GM23338 (cell line): Measurements from ENCODE around the gene IL9. TPM values are rescaled to one million over a fixed set of nuclear protein-coding genes. Genes with fewer than 3 reads are reported as not detected.

Experiments
- ATAC-seq: fragments of 200-7000 bp; cut with Tn5 transposase; 3 replicates; pipeline ENCODE4 v1.9.1; 2020
- DNase-seq: peaks from one replicate; pipeline ENCODE4 v3.0.0-alpha.2; 2015; ENCODE audit warnings: low spot score
- H2AFZ ChIP-seq: fragments of 200-600 bp; sonication (generic); 2 replicates; pipeline ENCODE4 v1.8.0; 2016; ENCODE audit warnings: antibody characterized with exemption, mild to moderate bottlenecking, moderate library complexity
- H3F3A ChIP-seq: fragments of 200-600 bp; sonication (generic); replicated peaks from 2 replicates; pipeline ENCODE4 v1.8.0; 2017; ENCODE audit warnings: antibody characterized with exemption, mixed run types, low read depth
- H3K27ac ChIP-seq: fragments of 200-600 bp; sonication (generic); 2 replicates; pipeline ENCODE4 v1.6.1; 2016; ENCODE audit warnings: low read depth
- H3K27me3 ChIP-seq: fragments of 200-600 bp; sonication (generic); 2 replicates; pipeline ENCODE4 v1.8.0; 2016; ENCODE audit warnings: mild to moderate bottlenecking, mixed run types, moderate library complexity; ENCODE audit not compliant: insufficient read depth
- H3K36me3 ChIP-seq: fragments of 200-600 bp; sonication (generic); 2 replicates; pipeline ENCODE4 v1.8.0; 2016; ENCODE audit warnings: mild to moderate bottlenecking; ENCODE audit not compliant: insufficient read depth
- H3K4me1 ChIP-seq: fragments of 200-600 bp; sonication (generic); 2 replicates; pipeline ENCODE4 v1.8.0; 2016; ENCODE audit warnings: mild to moderate bottlenecking, moderate library complexity; ENCODE audit not compliant: insufficient read depth
- H3K4me2 ChIP-seq: fragments of 200-600 bp; sonication (generic); 2 replicates; pipeline ENCODE4 v1.7.1; 2017; ENCODE audit warnings: mixed run types
- H3K4me3 ChIP-seq: fragments of 200-600 bp; sonication (generic); 2 replicates; pipeline ENCODE4 v1.6.1; 2016; ENCODE audit warnings: mixed run types
- H3K79me2 ChIP-seq: fragments of 200-600 bp; sonication (generic); replicated peaks from 2 replicates; pipeline ENCODE4 v1.8.0; 2017; ENCODE audit warnings: mild to moderate bottlenecking; ENCODE audit not compliant: insufficient read depth
- H3K9me2 ChIP-seq: fragments of 200-600 bp; sonication (generic); 2 replicates; pipeline ENCODE4 v1.8.0; 2017; ENCODE audit not compliant: insufficient read depth
- H4K20me1 ChIP-seq: fragments of 200-600 bp; sonication (generic); replicated peaks from 2 replicates; pipeline ENCODE4 v1.8.0; 2017; ENCODE audit warnings: mild to moderate bottlenecking; ENCODE audit not compliant: insufficient read depth
- H3K27ac Mint-ChIP-seq: 2 replicates; pipeline ENCODE4 v1.8.0; 2020; ENCODE audit warnings: inconsistent platforms, mild to moderate bottlenecking, moderate library complexity, mixed read lengths
- H3K27me3 Mint-ChIP-seq: 3 replicates; pipeline ENCODE4 v1.8.0; 2022; ENCODE audit warnings: low read depth, mild to moderate bottlenecking, moderate library complexity, mixed read lengths, inconsistent platforms; ENCODE audit not compliant: insufficient read depth, poor library complexity
- H3K36me3 Mint-ChIP-seq: 3 replicates; pipeline ENCODE4 v1.8.0; 2021; ENCODE audit warnings: low read depth, mild to moderate bottlenecking, inconsistent platforms, moderate library complexity, mixed read lengths
- H3K4me1 Mint-ChIP-seq: 3 replicates; pipeline ENCODE4 v1.8.0; 2020; ENCODE audit warnings: mild to moderate bottlenecking, inconsistent platforms, mixed read lengths
- H3K4me3 Mint-ChIP-seq: 3 replicates; pipeline ENCODE4 v1.8.0; 2021; ENCODE audit warnings: moderate library complexity, mild to moderate bottlenecking, inconsistent platforms, mixed read lengths
- H3K9me3 Mint-ChIP-seq: 3 replicates; pipeline ENCODE4 v1.8.0; 2020; ENCODE audit warnings: moderate library complexity, mild to moderate bottlenecking, inconsistent platforms, mixed read lengths
- ETS1 ChIP-seq: IDR thresholded peaks from 2 replicates; pipeline ENCODE4 v1.6.1; 2016; ENCODE audit warnings: antibody characterized with exemption
- EZH2 ChIP-seq: fragments of 200-600 bp; sonication (generic); IDR thresholded peaks from one replicate; pipeline ENCODE4 v1.8.0; 2017; ENCODE audit warnings: antibody characterized with exemption, mild to moderate bottlenecking, low read depth; ENCODE audit not compliant: unreplicated experiment
- EZH2phosphoT487 ChIP-seq: fragments of 200-600 bp; sonication (generic); IDR thresholded peaks from one replicate; pipeline ENCODE4 v1.8.1; 2018; ENCODE audit warnings: antibody characterized with exemption; ENCODE audit not compliant: unreplicated experiment
- JUNB ChIP-seq: IDR thresholded peaks from one replicate; pipeline ENCODE4 v1.6.1; 2016; ENCODE audit warnings: antibody characterized with exemption; ENCODE audit not compliant: unreplicated experiment
- NANOG ChIP-seq: IDR thresholded peaks from 2 replicates; pipeline ENCODE4 v1.6.1; 2016; ENCODE audit warnings: antibody characterized with exemption, borderline replicate concordance
- POLR2AphosphoS5 ChIP-seq: IDR thresholded peaks from 2 replicates; pipeline ENCODE4 v1.6.1; 2016; ENCODE audit warnings: antibody characterized with exemption, low read depth
- REST ChIP-seq: IDR thresholded peaks from one replicate; pipeline ENCODE4 v1.6.1; 2018; ENCODE audit warnings: antibody characterized with exemption; ENCODE audit not compliant: unreplicated experiment
- STAT1 ChIP-seq: IDR thresholded peaks from one replicate; pipeline ENCODE4 v1.6.1; 2016; ENCODE audit warnings: antibody characterized with exemption; ENCODE audit not compliant: unreplicated experiment
- ZNF114 ChIP-seq: fragments of 250-450 bp; sonication (Bioruptor Pico); IDR thresholded peaks from 2 replicates; pipeline ENCODE4 v1.5.0; 2020; ENCODE audit warnings: mild to moderate bottlenecking, moderate library complexity
- ZNF331 ChIP-seq: fragments of 250-450 bp; sonication (Bioruptor Pico); IDR thresholded peaks from 2 replicates; pipeline ENCODE4 v1.5.0; 2020; ENCODE audit warnings: low read depth, mild to moderate bottlenecking, moderate library complexity
- ZNF462 ChIP-seq: fragments of 250-450 bp; sonication (Bioruptor Pico); IDR thresholded peaks from 2 replicates; pipeline ENCODE4 v1.5.0; 2020; ENCODE audit warnings: mild to moderate bottlenecking, moderate library complexity
- polyA plus RNA-seq: library from polyadenylated mRNA; unstranded; fragments of >200 nt; fragmentation: Nextera tagmentation; extraction: Ambion mirVana; gene quantifications from 2 replicates; pipeline ENCODE4 v1.2.1, GENCODE V29; 2016
- total RNA-seq: library from RNA; depleted of rRNA; stranded (reverse); fragments of >200 nt; shearing (Covaris generic); gene quantifications from 2 replicates; pipeline ENCODE4 v1.2.3, GENCODE V29; 2014

Gene IL9
- total and polyA plus RNA-seq, 2 experiments from 2014 or later, result not detected

DNA sequence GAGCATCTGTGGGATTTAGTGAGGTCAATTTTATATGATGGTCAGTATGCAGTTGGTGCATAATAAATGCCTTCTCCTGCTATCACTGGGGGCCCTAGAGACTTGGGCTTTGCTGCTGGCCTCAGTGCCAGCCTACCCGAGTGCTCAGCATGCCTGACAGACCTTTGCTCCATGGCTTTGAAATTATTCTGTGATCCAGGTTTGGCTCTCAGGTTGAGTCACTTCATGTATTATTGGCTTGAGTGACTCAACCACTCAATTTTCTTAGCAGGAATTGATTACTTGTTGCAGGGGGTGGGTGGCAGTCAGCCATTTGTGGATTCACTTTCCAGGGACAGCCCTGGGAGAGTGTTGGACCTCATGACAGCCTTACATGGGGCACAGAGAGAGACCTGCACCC is 47.7 kb downstream of the IL9 start (continued):
- no peak for TF ChIP-seq ETS1
- no peak for TF ChIP-seq ZNF331 (CRISPR knock-in tag)
- TF ChIP-seq STAT1, result no peak
- no peak for TF ChIP-seq POLR2AphosphoS5
- no peak for TF ChIP-seq REST
- no peak for TF ChIP-seq JUNB
- TF ChIP-seq EZH2phosphoT487, result no peak

- Mint-ChIP-seq H3K4me3 (no peak overlapping the region), H3K9me3 (no peaks in the 10 kb centered on the region), H3K36me3 (no peaks in the 10 kb centered on the region), H3K27me3 (peaks cover 6% of the 10 kb centered on the region), H3K4me1 (no peaks in the 10 kb centered on the region), H3K27ac (no peak overlapping the region)
- Histone ChIP-seq H3K4me2 (no peak overlapping the region), H4K20me1 (no peaks in the 10 kb centered on the region), H3K36me3 (no peaks in the 10 kb centered on the region), H2AFZ (no peak overlapping the region), H3K9me2 (no peaks in the 10 kb centered on the region), H3K4me3 (no peak overlapping the region), H3K79me2 (no peaks in the 10 kb centered on the region), H3F3A (no peaks in the 10 kb centered on the region), H3K27ac (no peak overlapping the region), H3K4me1 (no peaks in the 10 kb centered on the region), H3K27me3 (no peaks in the 10 kb centered on the region)
- no peak for ATAC-seq
- no peak for DNase-seq
- TF ChIP-seq EZH2 (no peak), JUNB (no peak), ZNF114 (CRISPR knock-in tag) (no peak), NANOG (no peak), ETS1 (no peak), ZNF462 (CRISPR knock-in tag) (no peak), POLR2AphosphoS5 (no peak), EZH2phosphoT487 (no peak), ZNF331 (CRISPR knock-in tag) (no peak)
These were observed 49.3 kb downstream of the IL9 start for GRCh38 chr5:135846311-135846710.
